Kidney (tissue), 14 donors: Measurements from ENCODE around the gene C2CD4D. TPM values are rescaled to one million over a fixed set of nuclear protein-coding genes. Genes with fewer than 3 reads are reported as not detected.

ENCODE experiments used
- DNase-seq, 5 donors: peaks; one replicate each; pipeline ENCODE4 v3.0.0-alpha.2; 2013 to 2020
- FAIRE-seq: peaks from 2 replicates; lab custom pipeline; 2012; peaks lifted over from hg19 to GRCh38; lab: Jason Lieb, UNC
- H3K27ac ChIP-seq, 2 donors: one replicate each; pipeline ENCODE4 v1.7.0; 2013; ENCODE audit warnings: low read depth in 2 of 2, low read length in 2 of 2, inconsistent platforms in 1 of 2
- H3K27me3 ChIP-seq: one replicate; pipeline ENCODE4 v1.7.1; 2013; ENCODE audit warnings: low read length, inconsistent platforms; ENCODE audit not compliant: control insufficient read depth, insufficient read depth
- H3K36me3 ChIP-seq, 3 donors: one replicate each; pipeline versions ENCODE4 v1.7.0 to v1.7.1; 2013; ENCODE audit warnings: low read length in 3 of 3, control low read depth in 1 of 3, inconsistent platforms in 1 of 3; ENCODE audit not compliant: insufficient read depth in 3 of 3, control insufficient read depth in 2 of 3
- H3K4me1 ChIP-seq, 3 donors: one replicate each; pipeline versions ENCODE4 v1.7.0 to v1.7.1; 2013; ENCODE audit warnings: low read length in 3 of 3, inconsistent platforms in 1 of 3, low read depth in 1 of 3; ENCODE audit not compliant: control insufficient read depth in 2 of 3, insufficient read depth in 2 of 3
- H3K4me3 ChIP-seq, 3 donors: one replicate each; pipeline versions ENCODE4 v1.7.0 to v1.8.1; 2013; ENCODE audit warnings: low read length in 3 of 3, control low read depth in 1 of 3, inconsistent platforms in 1 of 3
- H3K9ac ChIP-seq, 3 donors: one replicate each; pipeline versions ENCODE4 v1.7.0 to v1.7.1; 2013; ENCODE audit warnings: low read length in 3 of 3, control low read depth in 1 of 3, inconsistent platforms in 1 of 3
- H3K9me3 ChIP-seq, 3 donors: one replicate each; pipeline versions ENCODE4 v1.7.0 to v1.7.1; 2013; ENCODE audit warnings: low read length in 3 of 3, control low read depth in 1 of 3, inconsistent platforms in 1 of 3; ENCODE audit not compliant: control insufficient read depth in 2 of 3, insufficient read depth in 1 of 3
- CTCF ChIP-seq: IDR thresholded peaks from 3 replicates; pipeline ENCODE4 v1.5.1; 2012; ENCODE audit warnings: mild to moderate bottlenecking, moderate library complexity, borderline replicate concordance; ENCODE audit not compliant: insufficient read depth; ENCODE audit errors: extremely low read depth
- intact Hi-C: fragments of 100-400 bp; cut with DNase I; formaldehyde crosslinking; loops from one replicate; pipeline ENCODE4 v1.11.1; 2022
- polyA plus RNA-seq: library from polyadenylated mRNA; stranded (reverse); fragments of 350-450 nt; fragmentation: Illumina TruSeq; extraction: RNeasy Lipid Tissue Mini Kit (QIAGEN cat#74804); gene quantifications from one replicate; pipeline ENCODE4 v1.2.3, GENCODE V29; 2014; ENCODE audit warnings: low read depth, low replicate concordance; ENCODE audit not compliant: insufficient read depth
- total RNA-seq: library from RNA; stranded (reverse); fragmentation: NEBNext Ultra II Directional; extraction: Animal tissue kit (Norgen Biotek cat#: 25700); gene quantifications from one replicate; pipeline ENCODE4 v1.2.1, GENCODE V29; 2021
- donor health status: control.
- donor health status: control.
- donor health status: control.
- donor health status: control.
- donor health status: control.
- donor health status: DM: yes; HTN: yes; CAD: no.
- donor health status: Normal renal cell carcinoma (clear cell type).

Gene C2CD4D
- total and polyA plus RNA-seq, 2 donors from 2014 or later, result 0.43 to 0.57 TPM

GRCh38 chr1:151819976-151820623, 19.5 kb downstream of the C2CD4D start:
- TF ChIP-seq CTCF, result no peak
- no peak for FAIRE-seq
- DNase-seq, result no peak
- H3K27me3 ChIP-seq, result no peaks in the 10 kb centered on the region
- no peak overlapping the region for H3K27ac ChIP-seq
- H3K4me3 ChIP-seq, result no peak overlapping the region
- peaks cover 0 to 5% (median 5%) of the 10 kb centered on the region in 3 donors for H3K4me1 ChIP-seq
- H3K9me3 ChIP-seq, result no peaks in the 10 kb centered on the region
- no peak overlapping the region for H3K9ac ChIP-seq
- intact Hi-C loops, result no loop called here
- peaks cover 0 to 22% (median 7%) of the 10 kb centered on the region in 3 donors for H3K36me3 ChIP-seq

GRCh38 chr1:151819227-151819835, 20.3 kb downstream of the C2CD4D start:
- H3K9me3 ChIP-seq, result no peaks in the 10 kb centered on the region
- H3K4me3 ChIP-seq, result no peak overlapping the region
- H3K36me3 ChIP-seq, result peaks cover 0 to 25% (median 7%) of the 10 kb centered on the region in 3 donors
- peaks cover 0 to 5% (median 5%) of the 10 kb centered on the region in 3 donors for H3K4me1 ChIP-seq
- intact Hi-C loops, result no loop called here
- H3K9ac ChIP-seq, result no peak overlapping the region
- no peak overlapping the region for H3K27ac ChIP-seq
- FAIRE-seq, result no peak
- TF ChIP-seq CTCF, result no peak
- no peaks in the 10 kb centered on the region for H3K27me3 ChIP-seq
- DNase-seq, result no peak

- H3K27ac ChIP-seq, result no peak overlapping the region
- no peak for TF ChIP-seq CTCF
- peaks cover 0 to 5% (median 5%) of the 10 kb centered on the region in 3 donors for H3K4me1 ChIP-seq
- no peak for DNase-seq
- no peak overlapping the region for H3K4me3 ChIP-seq
- intact Hi-C loops, result no loop called here
- H3K36me3 ChIP-seq, result peaks cover 0 to 40% (median 7%) of the 10 kb centered on the region in 3 donors
- H3K9ac ChIP-seq, result no peak overlapping the region
- no peak for FAIRE-seq
- H3K9me3 ChIP-seq, result no peaks in the 10 kb centered on the region
- no peaks in the 10 kb centered on the region for H3K27me3 ChIP-seq
Observed at GRCh38 chr1:151817353-151817730, 22.3 kb downstream of the C2CD4D start.
